Measurements from ENCODE around the gene SLC46A3.

Gene SLC46A3

GRCh38 chr13:28750187-28751045, 31.6 kb upstream of the SLC46A3 start:
- no peak overlapping the region for H2AFZ ChIP-seq (ENCODE audit: low read depth)

DNA sequence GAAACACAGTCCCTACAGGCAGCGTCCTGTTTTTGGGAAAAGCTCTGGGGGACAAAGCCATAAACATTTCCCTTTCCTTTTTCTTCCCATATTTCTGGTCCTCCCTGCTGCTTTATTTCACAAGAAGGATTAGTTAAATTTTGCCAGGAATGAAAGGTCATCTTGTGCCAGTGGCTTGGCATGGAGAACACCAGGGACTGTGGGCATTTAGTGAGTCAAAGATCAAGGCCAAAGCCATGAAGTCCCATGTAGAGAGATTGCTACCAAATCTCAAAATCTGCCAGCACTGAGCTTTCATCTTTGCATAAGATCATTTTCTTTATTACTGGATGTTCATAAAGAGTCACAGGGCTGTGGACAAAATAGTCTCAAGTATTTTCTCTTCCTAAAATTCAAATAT, 29.1 kb upstream of the SLC46A3 start:
- Histone ChIP-seq H3K4me3 (IDR thresholded peaks at IDR 0.05; ENCODE audit: insufficient read depth, low read depth, low read length) (no peak overlapping the region), H2AFZ (ENCODE audit: low read depth) (no peak overlapping the region), H3K36me3 (ENCODE audit: insufficient read depth) (no peaks in the 10 kb centered on the region), H3K27ac (no peak overlapping the region), H3K27me3 (ENCODE audit: insufficient read depth, low read depth) (no peaks in the 10 kb centered on the region), H3K4me2 (no peak overlapping the region), H3K4me1 (ENCODE audit: low read depth, poor library complexity, severe bottlenecking) (no peaks in the 10 kb centered on the region), H4K20me1 (ENCODE audit: insufficient read depth) (no peaks in the 10 kb centered on the region), H3K79me2 (ENCODE audit: insufficient read depth, low read depth) (no peaks in the 10 kb centered on the region), H3K9ac (no peak overlapping the region)
- TF ChIP-seq, protein P1, sequence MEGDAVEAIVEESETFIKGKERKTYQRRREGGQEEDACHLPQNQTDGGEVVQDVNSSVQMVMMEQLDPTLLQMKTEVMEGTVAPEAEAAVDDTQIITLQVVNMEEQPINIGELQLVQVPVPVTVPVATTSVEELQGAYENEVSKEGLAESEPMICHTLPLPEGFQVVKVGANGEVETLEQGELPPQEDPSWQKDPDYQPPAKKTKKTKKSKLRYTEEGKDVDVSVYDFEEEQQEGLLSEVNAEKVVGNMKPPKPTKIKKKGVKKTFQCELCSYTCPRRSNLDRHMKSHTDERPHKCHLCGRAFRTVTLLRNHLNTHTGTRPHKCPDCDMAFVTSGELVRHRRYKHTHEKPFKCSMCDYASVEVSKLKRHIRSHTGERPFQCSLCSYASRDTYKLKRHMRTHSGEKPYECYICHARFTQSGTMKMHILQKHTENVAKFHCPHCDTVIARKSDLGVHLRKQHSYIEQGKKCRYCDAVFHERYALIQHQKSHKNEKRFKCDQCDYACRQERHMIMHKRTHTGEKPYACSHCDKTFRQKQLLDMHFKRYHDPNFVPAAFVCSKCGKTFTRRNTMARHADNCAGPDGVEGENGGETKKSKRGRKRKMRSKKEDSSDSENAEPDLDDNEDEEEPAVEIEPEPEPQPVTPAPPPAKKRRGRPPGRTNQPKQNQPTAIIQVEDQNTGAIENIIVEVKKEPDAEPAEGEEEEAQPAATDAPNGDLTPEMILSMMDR (conservative IDR thresholded peaks at IDR 0.05; ENCODE audit: low read depth, low read length), result no peak

More at GRCh38 chr13:28750187-28751045, 31.6 kb upstream of the SLC46A3 start:
- H3K79me2 ChIP-seq (ENCODE audit: insufficient read depth, low read depth), result no peaks in the 10 kb centered on the region
- H3K9ac ChIP-seq, result no peak overlapping the region
- H3K4me1 ChIP-seq (ENCODE audit: low read depth, poor library complexity, severe bottlenecking), result no peaks in the 10 kb centered on the region
- no peak overlapping the region for H3K4me2 ChIP-seq
- H3K27ac ChIP-seq, result no peak overlapping the region
- H4K20me1 ChIP-seq (ENCODE audit: insufficient read depth), result no peaks in the 10 kb centered on the region
- TF ChIP-seq, protein P1 (conservative IDR thresholded peaks at IDR 0.05; ENCODE audit: low read depth, low read length), result no peak
- no peaks in the 10 kb centered on the region for H3K27me3 ChIP-seq (ENCODE audit: insufficient read depth, low read depth)
- H3K4me3 ChIP-seq (IDR thresholded peaks at IDR 0.05; ENCODE audit: insufficient read depth, low read depth, low read length), result no peak overlapping the region
- H3K36me3 ChIP-seq (ENCODE audit: insufficient read depth), result no peaks in the 10 kb centered on the region

DNA sequence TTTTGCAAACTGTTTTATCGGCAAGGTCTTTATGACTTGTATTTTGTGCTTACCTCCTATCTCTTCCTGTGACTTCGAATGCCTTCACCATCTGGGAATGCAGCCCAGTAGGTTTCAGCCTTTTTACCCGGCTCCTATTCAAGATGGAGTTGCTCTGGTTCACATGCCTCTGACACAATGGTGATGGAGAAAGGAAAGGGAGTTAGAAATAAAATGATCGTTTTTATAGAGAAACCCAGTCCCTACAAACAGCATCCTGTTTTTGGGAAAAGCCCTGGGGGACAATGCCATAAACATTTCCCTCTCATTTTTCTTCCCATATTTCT, 27.5 kb upstream of the SLC46A3 start:
- Histone ChIP-seq H4K20me1 (ENCODE audit: insufficient read depth) (no peaks in the 10 kb centered on the region), H3K36me3 (ENCODE audit: insufficient read depth) (no peaks in the 10 kb centered on the region), H3K9ac (no peak overlapping the region), H3K79me2 (ENCODE audit: insufficient read depth, low read depth) (no peaks in the 10 kb centered on the region), H3K4me3 (IDR thresholded peaks at IDR 0.05; ENCODE audit: insufficient read depth, low read depth, low read length) (no peak overlapping the region), H3K27me3 (ENCODE audit: insufficient read depth, low read depth) (no peaks in the 10 kb centered on the region), H3K4me1 (ENCODE audit: low read depth, poor library complexity, severe bottlenecking) (no peaks in the 10 kb centered on the region), H3K27ac (no peak overlapping the region), H2AFZ (ENCODE audit: low read depth) (no peak overlapping the region), H3K4me2 (no peak overlapping the region)
- TF ChIP-seq, protein P1 (conservative IDR thresholded peaks at IDR 0.05; ENCODE audit: low read depth, low read length), result no peak

- Histone ChIP-seq H3K27ac (no peak overlapping the region), H2AFZ (ENCODE audit: low read depth) (no peak overlapping the region), H3K79me2 (ENCODE audit: insufficient read depth, low read depth) (no peaks in the 10 kb centered on the region), H3K9ac (no peak overlapping the region), H3K4me1 (ENCODE audit: low read depth, poor library complexity, severe bottlenecking) (no peaks in the 10 kb centered on the region), H3K36me3 (ENCODE audit: insufficient read depth) (no peaks in the 10 kb centered on the region), H3K4me3 (IDR thresholded peaks at IDR 0.05; ENCODE audit: insufficient read depth, low read depth, low read length) (no peak overlapping the region), H4K20me1 (ENCODE audit: insufficient read depth) (no peaks in the 10 kb centered on the region), H3K4me2 (no peak overlapping the region), H3K27me3 (ENCODE audit: insufficient read depth, low read depth) (no peaks in the 10 kb centered on the region)
- TF ChIP-seq, protein P1 (conservative IDR thresholded peaks at IDR 0.05; ENCODE audit: low read depth, low read length), result no peak
Measured at GRCh38 chr13:28744656-28745055, 25.9 kb upstream of the SLC46A3 start.

Measured in KMS-11 (cell line).